Activated T-helper 1 cell treated with Interleukin-2 at 50 U/mL for 16 hours (primary cell): ENCODE data around the gene PRG3.

Experiments used
- DNase-seq: peaks from one replicate; pipeline ENCODE4 v3.0.0-alpha.2; 2020; ENCODE audit warnings: low read depth

PRG3 gene

GRCh38 chr11:57336111-57336666, 44.8 kb downstream of the PRG3 start:
- DNase-seq = no peak

DNA sequence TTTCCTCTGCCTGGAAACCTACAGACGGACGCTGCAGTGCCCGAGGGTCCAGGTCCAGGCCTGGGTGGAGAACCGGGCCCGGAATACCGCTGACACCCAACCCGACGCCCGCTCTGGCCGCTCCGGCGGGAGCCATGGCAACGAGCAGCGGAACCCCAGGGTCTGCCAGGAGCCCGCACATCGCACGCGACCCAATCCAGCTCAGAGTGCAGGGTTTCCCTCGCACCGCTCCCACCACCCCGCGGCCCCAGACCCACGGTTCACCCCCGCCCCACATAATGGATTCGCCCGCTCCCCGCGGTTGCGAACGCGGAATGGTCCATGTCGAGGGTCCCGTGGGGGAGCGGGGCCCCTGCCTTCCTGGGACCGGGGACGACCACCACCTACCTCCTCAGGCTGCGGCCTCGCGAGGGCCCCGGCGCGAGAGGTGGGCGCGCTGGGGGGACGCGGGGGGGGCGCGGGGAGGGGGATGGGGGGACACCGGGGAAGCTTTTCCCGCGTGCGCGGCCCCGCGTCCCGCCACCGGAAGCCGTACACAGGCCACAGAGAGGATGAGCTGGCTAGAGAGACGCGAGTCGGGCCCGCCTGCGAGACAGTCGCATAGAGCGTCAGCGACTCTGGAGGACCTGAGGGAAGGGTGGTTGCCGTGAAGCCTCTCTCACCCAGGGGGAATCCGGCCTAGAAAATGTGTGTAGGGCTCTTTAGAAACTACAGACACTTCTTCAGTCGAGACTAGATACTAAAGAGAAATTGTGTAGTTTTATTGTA, 45.4 kb downstream of the PRG3 start, which contains the start of gene SSRP1:
Gene SSRP1 (minus strand): TSS at position 550 of the 768 bp plus-strand sequence. CDS start 771 bp downstream, outside the sequence.
- DNase-seq = peak; percentile 76

DNA sequence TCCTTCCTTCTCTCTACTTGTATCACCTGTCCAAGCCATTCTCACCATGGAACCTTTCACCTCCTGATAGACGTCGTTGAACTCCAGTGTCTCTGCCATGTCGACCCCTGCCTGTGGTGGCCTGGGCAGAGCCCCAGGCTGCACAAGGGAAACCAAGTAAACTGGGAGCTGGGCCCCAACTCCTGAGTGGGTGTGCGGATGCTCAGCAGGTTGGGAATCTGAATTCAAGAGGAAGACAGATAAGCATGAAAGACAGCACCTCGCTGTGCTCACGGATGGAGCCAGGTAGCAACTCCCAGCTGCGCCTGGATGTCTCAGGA, 46.0 kb downstream of the PRG3 start:
- DNase-seq = no peak

DNA sequence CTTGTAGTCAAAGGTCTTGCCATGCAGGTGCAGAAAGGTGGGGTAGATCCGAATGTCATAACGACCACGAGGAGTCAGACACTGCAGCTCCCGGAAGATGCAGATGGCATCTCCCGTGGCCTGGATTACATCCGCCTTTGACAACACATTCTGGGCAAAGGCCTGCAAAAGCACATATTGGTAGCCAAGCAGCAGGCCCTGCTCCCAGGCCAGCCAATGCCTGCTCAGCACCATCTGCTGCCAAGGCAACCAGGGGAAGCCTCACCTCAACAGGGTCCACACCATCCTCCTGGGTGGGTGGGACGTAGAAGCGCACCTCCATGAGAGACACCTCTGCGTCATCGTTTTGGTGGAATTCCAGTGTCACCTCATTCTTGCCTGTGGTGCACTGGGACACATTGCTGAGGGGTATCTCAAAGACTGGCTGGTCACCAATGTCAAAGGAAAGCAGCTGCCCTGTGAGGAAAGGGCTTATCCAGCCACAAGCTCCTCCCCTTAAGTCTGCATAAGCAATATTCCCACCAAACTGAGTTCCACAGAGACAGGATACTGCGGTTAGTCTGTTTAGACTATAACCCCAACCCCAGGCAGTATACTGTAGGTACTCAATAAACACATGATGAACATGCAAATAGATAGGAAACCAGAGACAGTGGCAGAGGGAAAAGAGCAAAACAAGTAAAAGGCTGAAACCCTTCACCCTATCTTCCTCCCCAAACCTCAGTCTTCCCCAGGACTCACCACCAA, 48.1 kb downstream of the PRG3 start:
- DNase-seq = no peak

- no peak for DNase-seq
Observed at GRCh38 chr11:57331720-57332119, 49.2 kb downstream of the PRG3 start.

- no peak for DNase-seq
Observed at GRCh38 chr11:57330029-57330428, 50.9 kb downstream of the PRG3 start.

- DNase-seq = no peak
Observed at GRCh38 chr11:57327721-57328120, 53.2 kb downstream of the PRG3 start.
